Naive B cell (primary cell): Measurements from ENCODE around the gene PAQR7. TPM values are rescaled to one million over a fixed set of nuclear protein-coding genes. Genes with fewer than 3 reads are reported as not detected.
A peak's percentile ranks its signal among the peaks of the same experiment; 100 is the strongest.

ENCODE experiments used
- ATAC-seq, 2 donors: fragments of 150-1000 bp; cut with Tn5 transposase; 2 replicates each; pipeline ENCODE4 v1.10.0; 2021; ENCODE audit warnings: low read depth in 2 of 2, mild to moderate bottlenecking in 2 of 2, moderate library complexity in 2 of 2
- DNase-seq: peaks from one replicate; pipeline ENCODE4 v3.0.0; 2022
- H3K27ac Mint-ChIP-seq, 6 donors: one replicate each; pipeline ENCODE4 v1.8.0; 2020 to 2022; ENCODE audit warnings: mild to moderate bottlenecking in 6 of 6, mixed read lengths in 6 of 6, moderate library complexity in 5 of 6, inconsistent platforms in 2 of 6
- H3K27me3 Mint-ChIP-seq, 3 donors: one replicate each; pipeline ENCODE4 v1.8.0; 2021 to 2022; ENCODE audit warnings: mixed read lengths in 3 of 3, mild to moderate bottlenecking in 1 of 3
- H3K36me3 Mint-ChIP-seq, 2 donors: one replicate each; pipeline ENCODE4 v1.8.0; 2020 to 2022; ENCODE audit warnings: mixed read lengths in 2 of 2, inconsistent platforms in 1 of 2, mild to moderate bottlenecking in 1 of 2
- H3K4me1 Mint-ChIP-seq, 3 donors: one replicate each; pipeline ENCODE4 v1.8.0; 2020 to 2022; ENCODE audit warnings: mixed read lengths in 3 of 3, inconsistent platforms in 1 of 3, mild to moderate bottlenecking in 1 of 3, moderate library complexity in 1 of 3
- H3K4me3 Mint-ChIP-seq, 8 donors: one replicate each; pipeline ENCODE4 v1.8.0; 2020 to 2022; ENCODE audit warnings: mild to moderate bottlenecking in 8 of 8, mixed read lengths in 8 of 8, moderate library complexity in 8 of 8, inconsistent platforms in 2 of 8
- H3K9me3 Mint-ChIP-seq, 7 donors: one replicate each; pipeline ENCODE4 v1.8.0; 2020 to 2022; ENCODE audit warnings: mixed read lengths in 7 of 7, mild to moderate bottlenecking in 5 of 7, inconsistent platforms in 2 of 7, moderate library complexity in 1 of 7
- polyA plus RNA-seq, 6 donors: library from polyadenylated mRNA; unstranded; fragments of 300-500 nt; fragmentation: Illumina TruSeq; gene quantifications; one replicate each; pipeline ENCODE4 v1.2.3, GENCODE V29; 2021; ENCODE audit warnings: low read depth in 6 of 6

The PAQR7 gene, protein sequence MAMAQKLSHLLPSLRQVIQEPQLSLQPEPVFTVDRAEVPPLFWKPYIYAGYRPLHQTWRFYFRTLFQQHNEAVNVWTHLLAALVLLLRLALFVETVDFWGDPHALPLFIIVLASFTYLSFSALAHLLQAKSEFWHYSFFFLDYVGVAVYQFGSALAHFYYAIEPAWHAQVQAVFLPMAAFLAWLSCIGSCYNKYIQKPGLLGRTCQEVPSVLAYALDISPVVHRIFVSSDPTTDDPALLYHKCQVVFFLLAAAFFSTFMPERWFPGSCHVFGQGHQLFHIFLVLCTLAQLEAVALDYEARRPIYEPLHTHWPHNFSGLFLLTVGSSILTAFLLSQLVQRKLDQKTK
- under 1 TPM in 4 of 6 donors, not detected in 2; 0.08 to 0.24 (median 0.12) TPM for polyA plus RNA-seq

DNA sequence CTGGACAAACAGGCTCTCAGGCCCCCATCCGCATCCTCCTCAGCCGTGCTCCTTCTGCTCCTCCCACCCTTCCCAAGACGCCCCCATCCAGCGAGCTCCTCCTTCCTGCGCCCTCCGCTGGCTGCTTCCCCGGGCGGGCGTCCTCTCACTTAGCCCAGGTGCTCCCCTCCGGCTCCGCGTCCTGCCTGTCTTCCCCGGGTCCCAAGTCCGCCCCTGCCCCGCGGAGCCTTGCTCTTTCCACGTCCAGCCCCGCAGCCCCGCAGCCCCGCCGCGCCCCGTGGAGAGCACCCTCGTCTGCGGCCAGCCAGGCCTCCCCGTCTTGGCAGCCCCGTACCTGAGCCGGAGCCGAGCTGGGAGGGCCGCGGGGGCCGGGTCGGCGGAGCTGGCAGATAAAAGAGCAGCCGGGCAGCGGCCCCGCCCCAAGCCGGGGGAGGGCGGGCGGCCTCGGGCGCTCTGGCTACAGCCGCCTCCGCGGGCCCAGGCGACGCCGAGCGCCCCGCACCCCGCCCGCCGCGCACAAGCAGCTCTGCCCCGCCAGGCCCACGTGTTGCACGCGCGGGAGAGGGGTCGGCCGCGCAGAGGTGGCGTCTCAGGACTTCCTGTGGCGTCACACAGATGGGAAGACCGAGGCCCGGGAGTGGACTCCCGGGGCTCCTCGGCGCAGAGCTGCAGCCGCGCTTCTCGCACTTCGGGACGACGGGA, at the start of gene PAQR7:
TSS of gene PAQR7 (minus strand) at position 555 of the 702 bp plus-strand sequence. CDS start 11,869 bp downstream, outside the sequence.
- Mint-ChIP-seq H3K36me3 (no peaks in the 10 kb centered on the region), H3K27ac (peak within 1 kb of the TSS in 5 of 6 donors; percentile 25 to 59 (median 43)), H3K4me1 (peaks cover 16 to 29% (median 25%) of the 10 kb centered on the region in 3 donors), H3K27me3 (no peaks in the 10 kb centered on the region), H3K4me3 (peak within 1 kb of the TSS; percentile 74 to 93 (median 88)), H3K9me3 (no peaks in the 10 kb centered on the region)
- DNase-seq (peak; percentile 60), ATAC-seq (peak; percentile 84 to 85)

DNA sequence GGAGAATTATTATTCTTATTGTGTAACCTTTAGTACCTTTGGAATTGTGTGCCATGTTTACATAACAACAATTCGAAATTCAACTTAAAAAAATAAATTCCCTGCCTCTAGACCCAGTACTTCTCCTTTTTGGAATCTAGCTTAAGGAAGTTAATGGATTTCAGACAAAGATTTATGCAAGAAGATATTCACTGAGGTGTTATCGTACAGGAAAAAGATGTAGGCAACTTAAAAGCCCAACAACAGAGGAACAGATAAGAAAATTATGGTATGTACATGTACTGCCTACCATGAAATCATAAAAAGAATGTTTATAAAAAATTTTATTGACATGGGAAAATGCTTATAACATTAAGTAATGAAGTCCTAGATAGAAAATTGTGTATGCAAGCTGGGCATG, 48.9 kb upstream of the PAQR7 start:
- Mint-ChIP-seq H3K27ac (no peak overlapping the region), H3K9me3 (no peaks in the 10 kb centered on the region), H3K4me1 (peaks cover 7 to 14% (median 12%) of the 10 kb centered on the region in 3 donors), H3K27me3 (peaks cover 25 to 40% (median 35%) of the 10 kb centered on the region in 3 donors), H3K36me3 (no peaks in the 10 kb centered on the region), H3K4me3 (no peak overlapping the region)
- ATAC-seq (no peak), DNase-seq (no peak)

DNA sequence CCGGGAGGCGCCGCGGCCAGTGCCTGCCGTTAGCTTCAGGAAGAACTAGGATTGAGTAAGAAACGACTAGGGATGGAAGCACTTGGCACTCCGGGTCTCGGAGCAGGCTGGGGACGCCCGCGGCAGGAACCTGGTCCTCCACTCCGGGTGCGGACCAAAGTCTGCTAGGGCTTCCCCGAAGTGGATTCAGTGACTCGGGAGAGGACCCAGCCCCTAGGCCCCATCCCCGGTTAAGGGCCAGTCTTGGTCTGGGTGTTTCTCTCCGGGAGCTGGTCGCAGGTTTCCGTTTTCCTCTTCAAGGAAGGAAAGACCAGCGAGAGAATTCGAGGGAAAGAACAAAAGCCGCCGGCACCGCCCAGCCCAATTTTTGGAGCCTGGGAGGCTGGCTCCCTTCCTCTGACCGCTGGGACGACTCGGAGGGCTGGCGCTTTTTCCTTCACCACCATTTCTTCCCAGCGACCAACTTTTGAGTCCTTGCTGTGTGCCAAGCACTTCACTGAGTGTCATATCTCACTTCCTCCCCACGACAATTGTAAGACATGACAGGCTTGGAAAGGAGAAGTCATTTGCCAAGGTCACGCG, 47.6 kb upstream of the PAQR7 start:
- DNase-seq, result no peak
- Mint-ChIP-seq H3K4me1 (peaks cover 7 to 14% (median 12%) of the 10 kb centered on the region in 3 donors), H3K4me3 (peak overlapping the region; percentile 69 to 84 (median 80)), H3K36me3 (no peaks in the 10 kb centered on the region), H3K27me3 (peaks cover 25 to 40% (median 35%) of the 10 kb centered on the region in 3 donors), H3K27ac (peak overlapping the region in 1 of 6 donors; percentile 32), H3K9me3 (no peaks in the 10 kb centered on the region)
- ATAC-seq, result peak; percentile 63 to 69

DNA sequence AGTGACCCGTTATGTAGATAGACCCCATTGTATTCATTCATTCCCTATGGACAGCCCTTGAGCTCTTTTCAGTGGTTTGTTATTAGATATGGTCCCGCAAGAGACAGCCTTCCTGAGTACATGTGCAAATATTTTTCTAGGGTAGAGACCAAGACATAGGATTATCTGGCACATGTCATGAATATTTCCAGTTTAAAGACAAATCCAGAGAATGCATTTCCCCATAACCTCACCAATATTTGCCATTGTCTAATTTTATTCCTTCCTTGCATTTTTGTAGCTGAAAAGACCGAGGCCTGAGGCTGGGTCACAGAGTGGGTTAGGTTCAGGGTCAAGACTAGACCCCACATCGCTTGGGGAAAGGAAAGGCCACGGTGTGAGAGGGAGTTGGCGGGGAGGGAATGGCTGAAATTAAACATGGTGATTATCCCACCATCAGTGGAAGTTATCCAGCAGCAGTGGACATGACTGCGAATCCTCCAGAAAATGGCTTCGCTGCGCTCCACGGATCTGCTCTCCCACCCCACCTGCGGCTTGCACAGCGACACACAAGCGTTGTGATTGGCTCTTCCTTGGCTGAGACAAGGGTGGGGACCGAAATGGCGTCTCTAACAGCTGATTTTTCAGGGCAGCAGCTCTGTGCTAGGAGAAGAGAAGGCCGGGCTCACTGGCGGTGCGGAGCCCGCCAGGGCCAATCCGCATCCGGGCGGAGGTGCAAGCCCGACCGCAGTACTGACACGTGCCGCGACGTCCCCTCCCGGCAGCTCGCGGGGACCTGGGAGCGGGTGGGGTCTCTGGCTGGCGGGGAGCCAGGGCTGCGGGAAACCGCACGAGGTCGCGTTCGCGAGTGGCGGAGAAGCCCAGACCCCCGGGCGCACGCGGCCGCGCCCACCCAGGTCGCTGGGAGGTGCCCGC, 46.8 kb upstream of the PAQR7 start:
- peaks cover 7 to 14% (median 12%) of the 10 kb centered on the region in 3 donors for H3K4me1 Mint-ChIP-seq
- DNase-seq, result peak; percentile 18
- peak overlapping the region in 1 of 6 donors; percentile 28 for H3K27ac Mint-ChIP-seq
- no peaks in the 10 kb centered on the region for H3K9me3 Mint-ChIP-seq
- ATAC-seq, result peak; percentile 71 to 72
- peaks cover 25 to 40% (median 35%) of the 10 kb centered on the region in 3 donors for H3K27me3 Mint-ChIP-seq
- no peaks in the 10 kb centered on the region for H3K36me3 Mint-ChIP-seq
- peak overlapping the region; percentile 80 to 91 (median 82) for H3K4me3 Mint-ChIP-seq

DNA sequence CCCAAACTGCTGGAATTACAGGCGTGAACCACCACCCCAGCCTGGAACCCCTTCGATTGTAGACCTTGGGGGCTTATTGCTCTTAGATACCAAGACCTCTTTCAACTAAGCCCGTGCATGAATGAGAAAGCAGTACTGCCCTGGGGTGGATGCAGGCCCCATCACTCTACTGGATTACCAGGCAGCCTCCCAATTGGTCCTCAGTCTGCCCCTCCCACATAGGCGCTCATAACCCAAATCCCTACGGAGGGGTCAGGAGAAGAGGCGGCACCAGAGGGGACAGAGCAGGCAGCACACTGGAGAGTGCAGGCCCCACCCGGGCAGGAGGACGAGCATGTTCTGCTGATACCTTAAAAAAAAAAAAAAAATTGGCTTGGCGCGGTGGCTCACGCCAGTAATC, 43.1 kb upstream of the PAQR7 start:
- H3K36me3 Mint-ChIP-seq, result no peaks in the 10 kb centered on the region
- H3K4me1 Mint-ChIP-seq, result peaks cover 7 to 24% (median 12%) of the 10 kb centered on the region in 3 donors
- no peak overlapping the region for H3K27ac Mint-ChIP-seq
- peaks cover 18 to 22% (median 21%) of the 10 kb centered on the region in 3 donors for H3K27me3 Mint-ChIP-seq
- no peak for ATAC-seq
- H3K4me3 Mint-ChIP-seq, result no peak overlapping the region
- no peak for DNase-seq
- no peaks in the 10 kb centered on the region for H3K9me3 Mint-ChIP-seq

DNA sequence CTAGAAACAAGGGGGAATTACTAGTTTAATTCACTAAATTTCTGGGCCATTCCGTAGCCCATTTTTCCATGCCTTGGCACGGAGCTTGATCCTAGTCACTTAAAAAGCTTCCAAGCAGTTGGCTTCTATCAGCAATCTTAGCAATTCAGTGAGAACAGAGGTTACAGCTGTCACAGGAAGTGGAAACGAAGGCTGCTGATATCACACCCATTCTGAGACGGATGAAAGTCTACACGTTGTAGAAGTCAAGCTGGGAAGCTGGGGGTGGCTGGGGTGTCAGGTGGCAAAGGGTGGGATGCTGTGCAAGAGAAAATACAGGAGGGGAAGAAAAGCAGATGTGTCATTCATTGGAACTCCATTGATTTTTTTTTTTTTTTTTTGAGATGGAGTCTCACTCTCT, 42.5 kb upstream of the PAQR7 start:
- no peaks in the 10 kb centered on the region for H3K36me3 Mint-ChIP-seq
- no peaks in the 10 kb centered on the region for H3K9me3 Mint-ChIP-seq
- H3K27ac Mint-ChIP-seq, result no peak overlapping the region
- H3K27me3 Mint-ChIP-seq, result peaks cover 12 to 16% (median 15%) of the 10 kb centered on the region in 3 donors
- no peak for ATAC-seq
- no peak for DNase-seq
- peaks cover 7 to 18% (median 7%) of the 10 kb centered on the region in 3 donors for H3K4me1 Mint-ChIP-seq
- no peak overlapping the region for H3K4me3 Mint-ChIP-seq

DNA sequence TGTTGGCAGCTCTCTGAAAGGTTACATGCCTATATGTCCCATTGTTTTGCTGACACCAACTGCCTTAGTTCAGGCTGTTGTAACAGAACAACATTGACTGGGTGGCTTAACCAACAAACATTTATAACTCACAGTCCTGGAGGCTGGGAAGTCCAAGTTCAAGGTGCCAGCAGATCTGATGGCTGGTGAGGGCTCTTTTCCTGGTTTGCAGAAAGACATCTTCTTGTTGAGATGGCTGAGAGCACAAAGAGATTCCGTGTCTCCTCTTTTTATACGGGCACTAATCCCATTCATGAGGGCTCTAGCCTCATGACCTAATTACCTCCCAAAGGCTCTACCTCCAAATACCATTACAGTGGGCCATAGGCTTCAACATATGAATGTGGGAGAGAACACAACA, 41.0 kb upstream of the PAQR7 start:
- no peak for DNase-seq
- ATAC-seq, result no peak
- Mint-ChIP-seq H3K4me3 (no peak overlapping the region), H3K4me1 (peaks cover 0 to 11% (median 0%) of the 10 kb centered on the region in 3 donors), H3K27ac (peak overlapping the region in 1 of 6 donors; percentile 25), H3K27me3 (peaks cover 4 to 5% (median 5%) of the 10 kb centered on the region in 3 donors), H3K9me3 (no peaks in the 10 kb centered on the region), H3K36me3 (no peaks in the 10 kb centered on the region)

DNA sequence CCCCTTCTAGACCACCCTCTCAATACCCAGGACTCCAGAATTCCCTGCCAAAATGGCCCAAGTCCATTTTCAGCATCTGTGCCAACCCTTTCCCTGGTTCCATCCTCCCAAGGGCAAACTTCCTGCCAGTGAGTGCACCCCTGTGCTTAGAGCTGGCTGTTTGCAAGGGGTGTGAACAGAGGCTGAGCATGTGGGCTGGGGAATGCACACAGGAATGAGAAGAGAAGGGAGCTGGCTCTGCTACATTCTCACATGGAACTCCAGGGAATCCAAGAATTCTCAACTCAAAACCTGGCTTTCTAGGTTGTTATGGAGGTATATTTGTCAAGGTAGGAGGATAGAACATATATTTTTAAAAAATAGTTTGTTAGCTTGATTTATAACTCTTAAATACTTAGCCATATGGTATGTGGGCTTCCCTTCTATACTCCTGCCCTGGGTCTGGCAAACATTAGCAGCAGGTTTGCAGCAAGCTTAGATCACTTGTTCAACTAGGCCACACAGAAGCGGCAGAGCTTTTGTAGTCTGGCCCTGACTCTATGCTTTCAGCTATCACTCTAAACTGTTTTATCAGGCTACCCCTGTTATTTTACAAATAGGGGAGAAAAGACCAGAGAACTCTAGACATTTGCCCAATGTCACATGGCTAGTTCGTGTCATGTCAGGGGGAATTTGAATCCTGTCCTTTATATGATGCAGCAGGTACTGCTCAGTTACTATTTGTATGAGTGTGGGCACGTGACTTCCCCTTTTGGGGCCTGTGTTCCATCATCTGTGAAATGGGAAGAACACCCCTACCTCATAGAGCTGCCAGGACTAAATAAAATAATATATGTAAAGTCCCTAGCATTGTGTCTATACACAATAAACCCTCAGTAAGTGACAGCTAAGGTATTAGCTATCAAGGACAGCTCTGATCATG, 38.8 kb upstream of the PAQR7 start:
- Mint-ChIP-seq H3K4me1 (peaks cover 0 to 11% (median 0%) of the 10 kb centered on the region in 3 donors), H3K36me3 (no peaks in the 10 kb centered on the region), H3K27ac (no peak overlapping the region), H3K4me3 (no peak overlapping the region), H3K9me3 (no peaks in the 10 kb centered on the region), H3K27me3 (no peaks in the 10 kb centered on the region)
- peak; percentile 79 to 84 for ATAC-seq
- DNase-seq, result no peak

DNA sequence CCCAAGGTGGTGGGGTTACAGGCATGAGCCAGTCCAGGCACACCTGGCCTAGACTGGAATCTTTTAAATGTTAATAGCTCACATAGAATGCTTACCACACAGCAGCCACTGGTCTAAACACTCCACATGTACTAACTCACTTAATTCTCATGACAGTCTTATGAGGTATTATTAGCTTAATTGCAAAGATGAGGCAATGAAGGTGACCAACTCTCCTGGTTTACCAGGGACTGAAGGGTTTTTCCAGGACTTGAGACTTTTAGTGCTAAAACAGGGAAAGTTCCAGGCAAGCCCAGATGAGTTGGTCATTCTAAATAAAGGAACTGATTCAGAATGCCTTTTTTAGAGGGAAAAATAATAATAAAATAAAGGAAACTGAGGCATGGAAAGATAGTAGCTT, 37.7 kb upstream of the PAQR7 start:
- DNase-seq, result no peak
- Mint-ChIP-seq H3K27ac (no peak overlapping the region), H3K4me1 (peaks cover 0 to 11% (median 0%) of the 10 kb centered on the region in 3 donors), H3K36me3 (no peaks in the 10 kb centered on the region), H3K9me3 (no peaks in the 10 kb centered on the region), H3K27me3 (no peaks in the 10 kb centered on the region), H3K4me3 (no peak overlapping the region)
- ATAC-seq, result no peak

DNA sequence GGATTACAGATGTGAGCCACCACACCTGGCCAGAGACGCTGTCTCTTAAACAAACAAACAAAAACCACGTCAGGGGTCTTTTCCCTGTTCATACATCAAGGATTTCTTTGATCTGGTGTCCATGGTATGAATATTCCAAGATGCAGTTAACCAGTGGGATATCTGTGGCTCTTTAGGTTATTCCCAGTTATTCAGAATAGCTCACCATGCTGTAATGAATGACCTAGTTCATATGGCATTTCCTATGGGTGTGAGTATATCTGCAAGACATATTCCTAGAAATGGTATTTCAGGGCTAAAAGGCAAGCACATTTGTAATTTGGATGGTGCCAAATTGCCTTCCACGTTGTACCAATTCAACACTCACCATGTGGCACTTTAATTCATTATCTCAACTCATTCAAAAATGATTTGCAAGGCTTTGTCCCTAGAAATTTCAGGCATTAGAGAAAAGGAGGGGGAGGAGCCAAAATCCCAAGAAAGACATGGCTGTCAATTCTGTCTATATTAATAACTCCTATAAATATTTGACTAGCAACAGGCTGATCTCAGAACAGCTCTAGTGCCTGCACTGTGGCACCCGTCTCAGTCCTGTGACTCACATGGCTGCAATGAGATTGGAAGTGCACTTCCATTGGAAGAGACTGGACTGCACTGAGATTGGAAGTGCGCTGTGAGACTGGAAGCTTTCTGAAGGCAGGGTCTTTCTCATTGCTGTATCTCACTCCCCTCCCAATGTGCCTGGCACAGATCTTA, 36.7 kb upstream of the PAQR7 start:
- ATAC-seq, result no peak
- no peaks in the 10 kb centered on the region for H3K9me3 Mint-ChIP-seq
- H3K4me3 Mint-ChIP-seq, result no peak overlapping the region
- H3K4me1 Mint-ChIP-seq, result peaks cover 0 to 13% (median 2%) of the 10 kb centered on the region in 3 donors
- no peak overlapping the region for H3K27ac Mint-ChIP-seq
- no peaks in the 10 kb centered on the region for H3K27me3 Mint-ChIP-seq
- no peaks in the 10 kb centered on the region for H3K36me3 Mint-ChIP-seq
- no peak for DNase-seq

DNA sequence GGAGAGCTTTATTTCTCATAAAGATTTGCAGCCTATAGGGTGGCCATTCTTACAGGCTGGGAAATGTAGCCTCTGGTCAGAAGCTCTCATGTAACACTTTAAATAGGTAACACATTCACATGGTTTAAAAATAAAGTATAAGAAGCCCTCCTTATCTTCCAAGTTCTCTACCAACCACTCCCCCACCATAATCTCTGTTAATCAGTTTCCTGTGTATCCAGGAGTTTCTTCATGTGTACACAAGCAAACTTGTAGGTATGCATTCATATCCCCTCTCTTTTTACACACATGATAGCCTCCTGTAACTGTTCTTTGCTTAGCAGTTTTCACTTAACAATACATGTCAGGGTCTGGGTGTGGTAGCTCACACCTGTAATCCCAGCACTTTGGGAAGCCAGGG, 35.7 kb upstream of the PAQR7 start:
- no peak for ATAC-seq
- Mint-ChIP-seq H3K9me3 (no peaks in the 10 kb centered on the region), H3K27ac (no peak overlapping the region), H3K27me3 (no peaks in the 10 kb centered on the region), H3K4me3 (peak overlapping the region in 1 of 8 donors; percentile 41), H3K36me3 (no peaks in the 10 kb centered on the region), H3K4me1 (peaks cover 3 to 17% (median 9%) of the 10 kb centered on the region in 3 donors)
- no peak for DNase-seq
